ENCODE results near the gene PXDN.

PXDN gene

DNA sequence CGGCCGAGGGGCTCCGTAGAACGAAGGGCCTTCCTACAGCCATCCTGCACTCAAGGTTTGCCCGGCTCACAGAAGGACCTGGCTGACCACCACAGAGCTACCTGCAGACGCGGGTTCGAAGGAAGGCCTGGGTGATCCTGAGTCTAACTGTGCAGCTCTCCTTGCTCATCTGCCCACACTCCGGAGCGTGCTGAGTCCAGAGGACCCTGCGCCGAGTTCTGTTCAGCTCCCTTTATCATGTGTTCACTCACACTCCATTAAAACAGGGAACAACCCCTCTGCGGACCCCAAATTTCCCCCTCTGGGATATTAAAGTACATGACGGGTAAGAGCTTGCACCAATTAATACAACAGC is 138.3 kb downstream of the PXDN start:
- Mint-ChIP-seq H3K27ac (no peak overlapping the region), H3K36me3 (ENCODE audit: low read depth) (no peaks in the 10 kb centered on the region), H3K27me3 (ENCODE audit: low read depth, poor library complexity) (peaks cover 4% of the 10 kb centered on the region), H3K9me3 (no peaks in the 10 kb centered on the region), H3K4me1 (peaks cover 10% of the 10 kb centered on the region), H3K4me3 (no peak overlapping the region)
- DNase-seq = no peak
- TF ChIP-seq, protein P1, sequence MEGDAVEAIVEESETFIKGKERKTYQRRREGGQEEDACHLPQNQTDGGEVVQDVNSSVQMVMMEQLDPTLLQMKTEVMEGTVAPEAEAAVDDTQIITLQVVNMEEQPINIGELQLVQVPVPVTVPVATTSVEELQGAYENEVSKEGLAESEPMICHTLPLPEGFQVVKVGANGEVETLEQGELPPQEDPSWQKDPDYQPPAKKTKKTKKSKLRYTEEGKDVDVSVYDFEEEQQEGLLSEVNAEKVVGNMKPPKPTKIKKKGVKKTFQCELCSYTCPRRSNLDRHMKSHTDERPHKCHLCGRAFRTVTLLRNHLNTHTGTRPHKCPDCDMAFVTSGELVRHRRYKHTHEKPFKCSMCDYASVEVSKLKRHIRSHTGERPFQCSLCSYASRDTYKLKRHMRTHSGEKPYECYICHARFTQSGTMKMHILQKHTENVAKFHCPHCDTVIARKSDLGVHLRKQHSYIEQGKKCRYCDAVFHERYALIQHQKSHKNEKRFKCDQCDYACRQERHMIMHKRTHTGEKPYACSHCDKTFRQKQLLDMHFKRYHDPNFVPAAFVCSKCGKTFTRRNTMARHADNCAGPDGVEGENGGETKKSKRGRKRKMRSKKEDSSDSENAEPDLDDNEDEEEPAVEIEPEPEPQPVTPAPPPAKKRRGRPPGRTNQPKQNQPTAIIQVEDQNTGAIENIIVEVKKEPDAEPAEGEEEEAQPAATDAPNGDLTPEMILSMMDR (IDR thresholded peaks at IDR 0.05) = no peak

DNA sequence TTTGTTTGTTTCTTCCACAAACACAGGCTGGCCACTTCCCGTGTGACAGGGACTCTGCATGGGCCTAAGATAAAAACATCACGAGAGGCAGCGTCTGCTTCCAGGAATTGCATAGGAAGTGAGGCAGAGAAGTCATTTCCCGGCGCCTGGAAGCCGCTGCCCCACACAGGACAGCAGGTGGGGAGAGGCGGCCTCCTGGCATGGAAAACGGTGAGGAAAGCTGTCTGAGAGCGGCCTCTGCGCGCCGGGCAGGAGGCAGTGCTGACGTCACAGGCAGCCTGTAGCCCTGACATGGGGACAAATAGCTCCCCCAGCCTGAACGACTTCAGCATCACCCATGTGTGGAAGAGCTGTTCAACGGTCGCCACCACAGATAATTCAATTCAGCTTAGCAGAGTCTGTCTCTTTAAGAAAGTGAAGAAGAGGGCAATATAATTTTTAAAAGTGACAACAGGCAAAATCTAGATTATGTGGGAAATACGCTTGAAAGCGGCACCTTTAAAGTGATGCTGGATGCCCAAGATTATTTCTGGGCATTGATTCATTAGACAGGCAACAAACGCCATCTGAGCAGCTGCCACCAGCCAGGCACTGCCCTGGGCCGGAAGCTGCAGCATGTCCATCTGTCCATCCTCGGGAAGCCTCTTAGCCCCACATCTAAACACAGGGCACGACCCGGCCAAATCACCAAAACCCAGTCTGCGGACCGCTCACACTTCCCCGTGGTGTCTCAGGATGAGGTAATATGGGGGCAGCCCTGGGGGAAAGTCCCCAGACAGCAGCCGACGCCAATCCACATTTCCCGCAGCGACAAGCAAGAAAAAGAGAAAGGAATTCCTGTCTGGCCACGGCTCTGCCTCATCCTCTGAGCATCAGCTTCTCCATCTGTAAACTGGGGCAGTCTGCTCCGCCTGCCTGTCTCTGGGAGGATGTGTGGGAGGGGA is 138.9 kb downstream of the PXDN start:
- H3K4me1 Mint-ChIP-seq = peaks cover 10% of the 10 kb centered on the region
- no peak overlapping the region for H3K27ac Mint-ChIP-seq
- H3K4me3 Mint-ChIP-seq = no peak overlapping the region
- no peaks in the 10 kb centered on the region for H3K36me3 Mint-ChIP-seq (ENCODE audit: low read depth)
- H3K27me3 Mint-ChIP-seq (ENCODE audit: low read depth, poor library complexity) = peaks cover 4% of the 10 kb centered on the region
- DNase-seq = no peak
- TF ChIP-seq, protein P1 (IDR thresholded peaks at IDR 0.05) = no peak
- no peaks in the 10 kb centered on the region for H3K9me3 Mint-ChIP-seq

DNA sequence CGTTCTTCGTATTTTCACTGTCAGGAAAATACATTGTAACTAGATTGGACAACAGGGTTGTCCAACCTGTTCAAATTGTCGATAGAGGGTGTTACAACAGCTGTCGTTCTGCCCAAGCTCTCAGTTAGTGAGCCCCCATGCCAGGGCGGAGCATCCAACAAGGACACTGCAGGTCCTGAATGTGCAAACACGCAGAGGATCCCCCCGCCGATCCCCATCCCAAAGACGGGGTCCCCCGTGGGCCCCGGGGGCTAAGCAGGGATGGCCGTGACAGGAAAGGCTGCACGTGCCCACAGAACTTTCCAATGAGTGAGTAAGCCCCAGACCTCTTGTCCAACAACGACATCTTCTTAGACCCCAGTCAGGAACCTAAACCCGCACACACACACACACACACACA is 140.8 kb downstream of the PXDN start:
- H3K27ac Mint-ChIP-seq = no peak overlapping the region
- H3K36me3 Mint-ChIP-seq (ENCODE audit: low read depth) = no peaks in the 10 kb centered on the region

DNA sequence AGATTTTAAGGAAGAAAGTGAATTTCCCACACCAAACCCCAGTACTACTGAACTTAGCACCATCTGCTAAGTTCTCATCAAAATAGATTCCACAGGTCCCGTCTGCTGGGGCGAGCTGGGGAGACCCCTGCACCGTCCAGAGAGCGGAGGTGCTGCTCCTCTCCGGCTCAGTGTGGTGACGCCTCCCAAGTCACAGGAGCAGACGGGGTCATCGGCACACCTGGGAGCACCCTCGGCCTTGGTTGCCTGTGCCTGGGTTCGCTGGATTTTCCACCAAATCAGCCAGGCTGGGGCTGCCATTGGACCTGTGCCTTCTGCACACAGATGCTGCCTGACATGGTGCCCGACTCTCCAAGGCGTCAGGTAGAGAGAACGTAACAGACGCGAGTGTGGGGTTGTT is 141.3 kb downstream of the PXDN start:
- Mint-ChIP-seq H3K27ac (no peak overlapping the region), H3K27me3 (ENCODE audit: low read depth, poor library complexity) (peaks cover 4% of the 10 kb centered on the region), H3K9me3 (no peaks in the 10 kb centered on the region), H3K4me1 (peaks cover 18% of the 10 kb centered on the region), H3K4me3 (no peak overlapping the region), H3K36me3 (ENCODE audit: low read depth) (no peaks in the 10 kb centered on the region)
- DNase-seq = no peak
- TF ChIP-seq, protein P1 (IDR thresholded peaks at IDR 0.05) = no peak

More for the DNA sequence above, 140.8 kb downstream of the PXDN start:
- H3K4me1 Mint-ChIP-seq = peaks cover 18% of the 10 kb centered on the region
- no peak for DNase-seq
- TF ChIP-seq, protein P1 (IDR thresholded peaks at IDR 0.05) = no peak
- H3K4me3 Mint-ChIP-seq = no peak overlapping the region
- no peaks in the 10 kb centered on the region for H3K9me3 Mint-ChIP-seq
- peaks cover 4% of the 10 kb centered on the region for H3K27me3 Mint-ChIP-seq (ENCODE audit: low read depth, poor library complexity)

DNA sequence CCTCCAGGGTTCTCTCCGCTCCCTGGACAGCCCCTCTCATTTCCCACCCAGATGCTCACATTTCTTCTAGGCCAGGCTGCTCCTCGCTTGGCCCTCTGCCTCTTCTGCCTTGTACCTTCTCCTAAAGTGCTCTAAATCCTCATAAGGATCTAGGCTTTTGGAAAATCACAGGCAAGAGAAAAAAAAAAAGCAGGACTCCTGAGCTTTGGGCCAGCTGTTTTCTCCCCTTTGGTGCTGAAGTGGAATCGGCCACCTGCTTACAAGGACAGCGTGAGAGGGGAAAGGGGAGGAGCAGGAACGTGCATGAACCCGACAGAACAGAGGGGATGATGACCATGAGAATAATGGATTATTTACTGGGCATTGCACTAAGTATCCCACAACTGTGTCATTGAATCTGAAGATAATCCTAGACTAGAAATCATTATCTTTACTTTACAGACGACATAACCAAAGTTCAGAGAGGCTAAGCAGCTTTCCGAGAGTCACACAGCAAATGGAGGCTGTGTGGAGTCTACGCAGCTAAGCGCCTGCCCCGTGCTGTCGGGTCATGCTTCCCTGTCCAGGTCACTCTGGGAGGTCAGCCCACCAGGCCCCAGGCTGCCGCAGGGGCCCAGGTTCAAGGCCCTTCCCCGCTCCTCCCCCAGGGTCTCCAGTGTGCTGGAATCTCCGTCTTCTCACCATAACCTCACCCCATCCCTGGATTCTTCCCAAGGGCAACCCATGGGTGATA is 141.9 kb downstream of the PXDN start:
- Mint-ChIP-seq H3K9me3 (no peaks in the 10 kb centered on the region), H3K4me3 (no peak overlapping the region), H3K4me1 (peaks cover 18% of the 10 kb centered on the region), H3K27me3 (ENCODE audit: low read depth, poor library complexity) (peaks cover 4% of the 10 kb centered on the region), H3K27ac (no peak overlapping the region), H3K36me3 (ENCODE audit: low read depth) (no peaks in the 10 kb centered on the region)
- no peak for DNase-seq
- TF ChIP-seq, protein P1 (IDR thresholded peaks at IDR 0.05) = no peak
